Measurements from ENCODE around the gene WNT1.

The WNT1 gene

DNA sequence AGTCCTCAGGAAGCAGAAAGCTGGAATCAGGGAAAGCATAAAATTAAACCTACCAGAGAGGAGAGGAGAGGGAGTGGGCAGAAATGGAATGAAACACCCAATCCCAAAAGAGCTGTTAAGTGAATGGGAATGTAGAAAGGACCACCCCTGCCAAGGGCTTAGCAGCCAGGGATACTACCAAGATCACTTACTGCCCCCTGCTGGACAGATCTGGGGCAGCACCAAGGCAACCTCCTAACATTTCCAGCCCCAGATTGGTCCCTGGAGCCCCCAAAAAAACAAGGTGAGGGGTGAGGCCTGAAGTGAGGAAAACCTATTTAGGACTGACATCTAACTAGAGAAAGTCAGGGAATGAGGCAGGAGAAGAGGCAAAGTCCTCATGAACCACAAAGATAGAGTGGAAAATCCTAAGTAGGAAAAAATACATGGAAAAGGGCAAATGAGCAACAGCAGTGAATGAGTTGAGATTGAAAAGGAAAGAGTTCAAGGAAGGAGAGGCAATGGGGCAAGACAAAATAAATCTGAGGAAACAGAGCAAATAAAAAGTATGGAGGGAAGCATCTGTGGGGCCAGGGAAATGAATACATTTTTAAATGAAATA, 41.6 kb upstream of the WNT1 start:
- DNase-seq (ENCODE audit: low read depth, low spot score): no peak
- H3K4me3 ChIP-seq (ENCODE audit: low read depth, low read length): no peak overlapping the region
- CTCF ChIA-PET: interaction anchor here (0.6 to 30.6 kb wide), 28 partner anchors 5 to 121 kb away, joined by 3 to 502 read pairs (median 6); partner anchors contain the start of genes ARF3, DDX23, FKBP11 and RND1
- TF ChIP-seq, protein P1, sequence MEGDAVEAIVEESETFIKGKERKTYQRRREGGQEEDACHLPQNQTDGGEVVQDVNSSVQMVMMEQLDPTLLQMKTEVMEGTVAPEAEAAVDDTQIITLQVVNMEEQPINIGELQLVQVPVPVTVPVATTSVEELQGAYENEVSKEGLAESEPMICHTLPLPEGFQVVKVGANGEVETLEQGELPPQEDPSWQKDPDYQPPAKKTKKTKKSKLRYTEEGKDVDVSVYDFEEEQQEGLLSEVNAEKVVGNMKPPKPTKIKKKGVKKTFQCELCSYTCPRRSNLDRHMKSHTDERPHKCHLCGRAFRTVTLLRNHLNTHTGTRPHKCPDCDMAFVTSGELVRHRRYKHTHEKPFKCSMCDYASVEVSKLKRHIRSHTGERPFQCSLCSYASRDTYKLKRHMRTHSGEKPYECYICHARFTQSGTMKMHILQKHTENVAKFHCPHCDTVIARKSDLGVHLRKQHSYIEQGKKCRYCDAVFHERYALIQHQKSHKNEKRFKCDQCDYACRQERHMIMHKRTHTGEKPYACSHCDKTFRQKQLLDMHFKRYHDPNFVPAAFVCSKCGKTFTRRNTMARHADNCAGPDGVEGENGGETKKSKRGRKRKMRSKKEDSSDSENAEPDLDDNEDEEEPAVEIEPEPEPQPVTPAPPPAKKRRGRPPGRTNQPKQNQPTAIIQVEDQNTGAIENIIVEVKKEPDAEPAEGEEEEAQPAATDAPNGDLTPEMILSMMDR (IDR thresholded peaks at IDR 0.05; ENCODE audit: insufficient read depth, low read length, missing control alignments): peak; percentile 78
- POLR2A ChIA-PET: no interaction called here

DNA sequence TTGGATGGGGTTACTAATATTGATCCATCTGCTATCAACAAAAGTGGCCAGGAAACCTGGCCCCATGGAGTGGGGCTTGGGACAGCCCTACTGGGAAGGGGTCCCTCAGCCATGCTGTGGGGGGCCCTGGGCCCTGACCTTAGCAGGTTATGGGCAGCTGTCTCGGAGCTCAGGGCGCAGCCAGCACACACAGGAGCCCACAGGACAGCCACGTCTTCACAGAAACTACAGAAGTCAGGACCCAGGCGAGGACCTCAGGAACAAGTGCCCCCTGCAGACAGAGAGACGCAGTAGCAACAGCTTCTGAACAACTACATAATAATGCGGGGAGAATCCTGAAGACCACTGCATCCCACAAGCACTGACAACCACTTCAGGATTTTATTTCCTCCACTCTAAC, 41.0 kb upstream of the WNT1 start:
- CTCF ChIA-PET: interaction anchor here (1.0 to 30.6 kb wide), 12 partner anchors 6 to 98 kb away, joined by 3 to 502 read pairs (median 9); partner anchors contain the start of genes ARF3, DDX23, FKBP11 and RND1
- no peak for DNase-seq (ENCODE audit: low read depth, low spot score)
- POLR2A ChIA-PET: no interaction called here
- H3K4me3 ChIP-seq (ENCODE audit: low read depth, low read length): no peak overlapping the region
- TF ChIP-seq, protein P1 (IDR thresholded peaks at IDR 0.05; ENCODE audit: insufficient read depth, low read length, missing control alignments): no peak

DNA sequence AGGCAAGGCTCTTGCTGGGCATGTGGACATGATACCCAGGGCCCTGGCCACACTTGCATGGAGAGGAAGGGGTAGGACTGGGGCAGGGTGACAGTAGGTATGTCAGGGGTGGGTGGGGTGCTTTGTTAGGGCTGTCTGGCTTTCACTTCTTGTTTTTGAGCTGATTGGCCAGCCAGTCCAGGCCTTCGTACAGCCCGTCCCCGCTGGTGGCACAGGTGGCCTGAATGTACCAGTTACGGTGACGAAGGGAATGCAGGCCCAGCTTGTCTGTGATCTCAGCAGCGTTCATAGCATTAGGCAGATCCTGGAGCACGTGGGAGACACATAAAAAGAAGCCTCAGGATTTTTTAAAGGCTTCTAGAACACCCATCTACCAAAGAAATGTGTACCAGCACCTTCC, 39.3 kb upstream of the WNT1 start:
- DNase-seq (ENCODE audit: low read depth, low spot score): no peak
- ChIA-PET POLR2A (interaction anchor here (3.1 kb wide), 1 partner anchor 18 kb away, joined by 10 read pairs; the partner anchor contains the start of gene ARF3), CTCF (interaction anchor here (1.2 to 30.6 kb wide), 7 partner anchors 7 to 83 kb away, joined by 3 to 502 read pairs (median 14); partner anchors contain the start of genes ARF3, DDX23 and FKBP11)
- TF ChIP-seq, protein P1 (IDR thresholded peaks at IDR 0.05; ENCODE audit: insufficient read depth, low read length, missing control alignments): no peak
- H3K4me3 ChIP-seq (ENCODE audit: low read depth, low read length): no peak overlapping the region

DNA sequence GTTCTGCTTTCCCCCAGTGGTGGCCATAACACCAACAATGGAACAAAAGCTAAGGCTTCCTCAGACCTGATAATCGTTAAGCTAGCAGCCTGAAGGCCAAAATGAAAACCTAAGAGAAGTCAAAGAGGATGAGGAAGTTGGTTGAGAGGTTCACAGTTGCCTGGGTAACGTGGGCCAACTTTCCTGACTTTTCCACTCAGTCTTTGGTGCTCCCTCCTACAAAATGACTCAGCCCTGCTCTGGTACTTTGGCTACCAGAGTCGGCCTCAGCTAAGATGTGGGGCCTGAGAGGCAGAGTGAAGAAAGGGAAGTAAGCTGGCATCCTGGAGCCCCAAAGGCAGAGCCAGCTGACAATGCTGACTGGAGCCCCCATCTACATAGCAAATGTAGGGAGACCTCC, 37.9 kb upstream of the WNT1 start:
- ChIA-PET POLR2A (interaction anchor here (3.1 kb wide), 1 partner anchor 17 kb away, joined by 10 read pairs; the partner anchor contains the start of gene ARF3), CTCF (interaction anchor here (0.9 to 30.6 kb wide), 9 partner anchors 6 to 84 kb away, joined by 3 to 502 read pairs (median 14); partner anchors contain the start of genes ARF3, DDX23 and FKBP11)
- no peak for DNase-seq (ENCODE audit: low read depth, low spot score)
- no peak overlapping the region for H3K4me3 ChIP-seq (ENCODE audit: low read depth, low read length)
- TF ChIP-seq, protein P1 (IDR thresholded peaks at IDR 0.05; ENCODE audit: insufficient read depth, low read length, missing control alignments): no peak

DNA sequence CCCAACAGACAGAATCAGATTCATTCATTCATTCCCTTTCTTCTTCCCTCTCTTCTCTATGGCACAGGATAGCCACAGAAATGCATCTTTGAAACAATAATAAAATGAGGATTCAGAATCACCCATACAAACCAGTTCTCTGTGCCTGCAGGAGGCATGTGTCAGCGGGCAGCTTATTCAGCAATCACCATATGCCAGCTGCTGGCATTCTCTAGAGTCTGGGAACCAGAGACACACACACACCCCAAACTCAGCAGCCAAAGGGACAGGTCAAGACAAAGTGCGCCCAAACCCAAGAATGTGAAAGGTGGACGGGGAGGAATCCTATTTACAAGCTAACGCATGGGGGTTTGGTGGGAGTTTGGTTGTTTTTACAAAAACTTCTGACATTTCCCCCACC, 34.9 kb upstream of the WNT1 start:
- POLR2A ChIA-PET: no interaction called here
- TF ChIP-seq, protein P1 (IDR thresholded peaks at IDR 0.05; ENCODE audit: insufficient read depth, low read length, missing control alignments): no peak
- DNase-seq (ENCODE audit: low read depth, low spot score): no peak
- H3K4me3 ChIP-seq (ENCODE audit: low read depth, low read length): no peak overlapping the region
- CTCF ChIA-PET: interaction anchor here (0.6 to 30.6 kb wide), 8 partner anchors 3 to 128 kb away, joined by 3 to 502 read pairs (median 12); partner anchors contain the start of genes ARF3, DDX23 and FKBP11

DNA sequence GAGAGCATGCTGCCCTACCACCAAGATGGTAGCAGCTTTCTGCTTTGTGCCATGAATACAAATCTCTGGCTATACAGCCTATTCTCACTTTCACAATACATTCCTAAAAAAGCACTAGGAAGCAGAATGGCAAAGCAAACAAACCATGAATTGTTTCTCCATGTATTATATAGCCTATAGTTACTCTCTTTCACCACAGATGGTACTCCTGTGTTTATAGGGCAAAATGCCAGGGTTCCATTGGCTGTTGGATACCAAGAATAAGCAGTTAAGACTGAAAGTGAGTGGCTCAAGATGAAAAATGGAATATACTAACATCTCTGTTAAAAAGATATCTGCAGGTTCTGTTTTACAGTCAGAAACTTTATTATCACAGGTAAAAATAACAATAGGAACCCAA, 31.9 kb upstream of the WNT1 start:
- H3K4me3 ChIP-seq (ENCODE audit: low read depth, low read length): no peak overlapping the region
- CTCF ChIA-PET: interaction anchor here (0.7 to 30.6 kb wide), 5 partner anchors 0 to 90 kb away, joined by 3 to 502 read pairs (median 253); partner anchors contain the start of genes ARF3, DDX23 and FKBP11
- DNase-seq (ENCODE audit: low read depth, low spot score): no peak
- POLR2A ChIA-PET: no interaction called here
- TF ChIP-seq, protein P1 (IDR thresholded peaks at IDR 0.05; ENCODE audit: insufficient read depth, low read length, missing control alignments): no peak

Measured in AG04449 (cell line).